Measurements from ENCODE around the gene SMAD1.

SMAD1 gene

DNA sequence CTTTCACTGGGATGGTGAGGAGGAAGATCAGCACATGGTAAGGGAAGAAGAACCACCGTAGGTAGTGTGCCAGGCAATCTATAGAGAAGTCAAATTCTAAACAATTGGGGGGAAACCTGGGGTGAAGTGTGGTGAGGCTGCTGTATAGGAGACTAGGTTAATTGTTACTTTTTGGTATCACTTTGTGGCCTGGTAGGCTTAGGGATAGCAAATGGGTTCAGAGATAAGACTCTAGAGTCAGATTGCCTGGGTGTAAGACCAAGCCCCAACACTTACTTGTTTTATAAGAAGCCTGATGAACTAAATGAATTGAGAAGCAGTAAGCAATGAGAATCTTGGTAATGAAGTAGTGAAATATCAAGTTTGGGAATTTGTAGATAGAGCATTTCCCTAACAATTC lies 8.7 kb downstream of the SMAD1 start:
- no peak for DNase-seq

DNA sequence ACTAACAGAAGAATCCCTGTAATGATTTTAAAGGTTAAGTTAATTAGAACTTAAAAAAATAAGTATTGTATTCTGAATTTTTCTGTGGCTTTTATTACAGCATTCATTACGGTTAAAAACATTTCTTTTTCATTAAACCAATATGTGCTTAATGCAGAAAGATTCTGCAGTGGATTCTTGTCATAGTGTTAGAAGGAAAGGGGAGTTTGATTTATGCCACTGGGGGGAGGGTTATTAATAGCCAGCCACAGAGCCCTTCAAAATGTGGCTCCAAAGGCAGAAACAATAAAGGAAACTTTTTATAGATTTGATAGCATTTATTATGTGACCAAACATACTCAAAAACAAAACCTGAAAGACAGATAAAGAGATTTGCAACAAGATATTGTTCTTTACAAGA lies 9.1 kb downstream of the SMAD1 start:
- no peak for DNase-seq

DNA sequence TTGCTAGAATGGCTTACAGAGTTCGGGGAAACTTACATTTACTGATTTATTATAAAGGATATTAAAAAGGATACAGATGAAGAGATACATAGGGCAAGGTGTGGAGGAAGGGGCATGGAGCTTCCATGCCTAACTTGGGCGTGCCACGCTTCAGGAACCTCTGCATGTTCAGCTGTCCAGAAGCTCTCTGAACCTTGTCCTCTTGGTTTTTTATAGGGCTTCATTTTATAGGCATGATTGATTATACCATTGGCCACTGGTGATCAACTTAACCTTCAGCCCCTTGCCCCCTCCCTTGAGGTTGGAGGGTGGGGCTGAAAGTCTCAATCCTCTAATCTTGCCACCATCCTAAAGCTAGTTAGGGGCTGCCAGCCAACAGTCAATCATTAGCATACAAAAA lies 10.7 kb downstream of the SMAD1 start:
- DNase-seq, result no peak

DNA sequence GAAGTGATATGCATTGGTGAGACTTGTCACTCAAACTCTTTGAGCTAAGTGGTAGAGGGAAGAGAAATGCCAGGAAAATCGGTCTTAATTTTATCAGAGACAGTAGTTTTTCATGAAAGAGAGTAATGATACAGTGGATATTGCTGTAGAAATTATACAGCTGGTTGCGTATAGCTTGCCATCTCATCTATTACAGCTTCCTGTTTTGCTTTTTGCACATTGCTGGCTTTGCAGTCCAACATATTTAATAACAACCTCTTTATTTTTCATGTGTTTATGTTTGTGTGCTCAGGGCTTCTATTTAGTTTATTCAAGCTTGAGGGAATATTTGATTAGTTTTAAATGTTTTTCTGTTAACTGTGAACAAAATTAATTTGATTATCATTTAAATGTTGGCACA lies 11.5 kb downstream of the SMAD1 start:
- DNase-seq, result no peak

DNA sequence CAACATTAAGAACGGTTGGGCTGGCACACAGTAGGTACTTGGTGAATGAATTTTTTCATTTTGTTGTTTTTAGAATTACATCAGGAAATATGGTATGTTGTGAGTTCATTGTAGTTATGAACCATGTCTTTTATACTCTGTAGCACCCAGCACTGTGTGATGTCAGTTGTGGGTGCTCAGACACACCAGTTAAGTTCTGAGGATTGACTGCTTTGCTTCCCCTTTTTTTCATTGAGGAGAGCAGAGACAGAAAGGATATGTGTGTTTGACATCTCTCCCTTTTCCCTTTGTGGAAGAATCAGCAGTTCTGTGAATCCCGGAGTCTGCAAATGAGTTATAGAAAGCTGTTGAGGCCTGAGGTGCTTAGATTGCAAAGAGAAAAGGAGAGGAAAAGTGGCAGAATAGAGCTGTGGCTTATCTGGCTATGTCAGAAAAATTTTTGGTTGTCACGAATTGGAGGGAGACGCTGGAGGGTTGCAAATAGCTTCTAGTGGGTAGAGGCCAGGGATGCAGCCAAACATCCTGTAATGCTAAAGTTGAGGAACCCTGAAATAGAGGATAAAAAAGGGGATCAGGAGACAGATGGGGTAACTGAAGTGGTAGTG lies 13.1 kb downstream of the SMAD1 start:
- no peak for DNase-seq

DNA sequence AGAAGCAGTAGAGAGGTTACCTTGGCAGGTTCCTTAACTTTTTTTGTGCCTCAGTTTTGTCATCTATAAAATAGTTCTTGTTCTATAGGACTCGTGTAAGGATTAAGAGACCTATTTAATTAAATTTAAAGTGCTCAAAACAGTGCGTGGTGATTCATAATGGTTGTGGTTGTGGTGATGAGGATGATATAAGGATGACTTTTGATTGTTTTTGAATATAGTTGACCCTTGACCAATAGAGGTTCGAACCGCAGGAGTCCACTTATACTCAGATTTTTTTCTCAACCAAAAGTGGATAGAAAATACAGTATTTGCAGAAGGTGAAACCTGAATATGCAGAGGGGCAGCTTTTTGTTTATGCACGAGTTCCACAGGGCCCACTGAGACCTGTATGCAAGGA lies 14.6 kb downstream of the SMAD1 start:
- DNase-seq, result no peak

DNA sequence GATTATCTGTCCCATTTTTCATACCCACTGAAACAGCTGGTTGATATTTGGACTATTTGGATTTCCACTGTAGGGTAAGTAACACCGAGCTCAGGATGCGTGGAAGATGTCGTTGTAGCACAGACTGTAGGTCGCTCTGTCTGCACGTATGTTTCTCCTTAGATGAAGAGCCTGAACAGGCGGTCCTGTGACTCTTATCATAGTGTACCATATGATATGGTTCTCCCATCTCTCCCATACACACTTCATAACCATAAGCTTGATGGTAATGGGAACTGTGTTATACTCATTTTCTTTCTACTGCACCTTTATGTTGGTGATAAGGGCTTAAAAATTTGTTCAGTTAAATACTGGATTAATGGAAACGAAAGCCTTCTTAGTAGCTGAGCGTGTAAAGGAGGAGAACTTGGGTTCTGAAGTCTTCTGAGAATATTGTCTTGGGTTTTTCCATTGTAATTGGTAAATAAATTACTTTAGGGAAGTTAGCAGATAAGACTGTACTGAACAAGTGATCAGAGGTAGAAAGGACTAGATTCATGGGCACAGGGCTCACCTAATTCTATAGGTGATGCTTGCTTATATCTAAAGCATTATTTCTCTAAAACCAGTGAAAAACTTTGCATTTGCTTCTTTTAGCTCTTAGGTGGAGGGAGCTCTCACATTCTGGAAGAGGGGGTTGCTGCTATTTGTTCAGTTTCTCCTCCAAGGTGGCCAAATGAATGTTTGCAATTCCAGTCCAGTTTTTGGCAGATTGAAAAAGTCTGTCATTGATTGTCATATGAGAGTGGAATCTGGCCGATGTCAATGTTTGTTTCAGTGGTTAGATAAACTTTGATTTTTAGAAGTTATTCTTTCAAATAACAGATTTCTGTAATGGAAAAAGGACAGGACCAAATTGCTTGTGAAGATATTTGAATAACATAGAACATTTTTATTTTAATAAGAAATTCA lies 15.8 kb downstream of the SMAD1 start:
- no peak for DNase-seq

DNA sequence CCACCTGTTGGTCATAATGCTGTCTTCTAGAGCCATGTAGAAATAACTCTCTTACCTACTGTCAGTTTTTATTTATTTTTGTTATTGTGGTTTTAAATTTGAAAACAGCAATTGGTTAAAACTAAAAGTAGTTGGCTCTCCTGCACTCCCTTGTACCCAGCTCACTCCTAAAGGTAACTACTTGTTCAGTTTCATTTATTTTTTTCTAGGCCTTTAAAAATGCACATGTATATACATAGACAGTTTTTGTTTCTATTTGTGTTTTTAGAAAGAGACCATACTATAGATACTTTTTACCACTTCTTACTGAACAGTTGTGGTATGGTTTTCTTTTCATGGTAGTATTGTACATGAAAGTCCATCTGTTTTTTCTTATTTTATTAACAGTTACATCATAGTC lies 16.8 kb downstream of the SMAD1 start:
- no peak for DNase-seq

DNA sequence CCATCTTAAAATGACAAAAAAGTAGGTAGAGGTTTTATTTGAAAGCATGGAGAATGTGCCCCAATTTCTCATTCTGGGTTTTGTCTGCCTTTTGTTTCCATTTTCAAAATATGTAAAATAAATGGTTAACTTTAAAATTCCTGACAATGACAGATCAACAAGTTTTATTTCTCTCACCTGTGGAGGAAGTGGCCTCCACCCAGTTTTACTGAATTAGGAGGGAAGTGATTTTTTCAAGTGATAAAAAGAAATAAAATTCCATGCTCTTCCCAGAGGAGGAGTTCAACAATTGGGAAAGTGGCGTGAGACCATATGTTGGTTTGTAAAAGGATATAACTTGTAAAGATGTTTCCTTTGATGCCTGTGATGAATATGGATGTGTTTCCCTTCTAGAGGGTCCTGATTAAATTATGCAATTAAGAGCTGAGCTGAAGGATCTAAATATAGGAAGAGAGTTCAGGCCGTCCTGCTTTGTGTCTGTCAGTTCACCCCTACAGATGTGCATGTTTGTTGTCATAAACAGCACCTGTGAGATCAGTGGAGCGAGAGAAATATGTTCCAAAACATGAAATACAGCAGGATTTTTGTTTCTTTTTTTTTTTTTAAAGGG lies 19.5 kb downstream of the SMAD1 start:
- no peak for DNase-seq

DNA sequence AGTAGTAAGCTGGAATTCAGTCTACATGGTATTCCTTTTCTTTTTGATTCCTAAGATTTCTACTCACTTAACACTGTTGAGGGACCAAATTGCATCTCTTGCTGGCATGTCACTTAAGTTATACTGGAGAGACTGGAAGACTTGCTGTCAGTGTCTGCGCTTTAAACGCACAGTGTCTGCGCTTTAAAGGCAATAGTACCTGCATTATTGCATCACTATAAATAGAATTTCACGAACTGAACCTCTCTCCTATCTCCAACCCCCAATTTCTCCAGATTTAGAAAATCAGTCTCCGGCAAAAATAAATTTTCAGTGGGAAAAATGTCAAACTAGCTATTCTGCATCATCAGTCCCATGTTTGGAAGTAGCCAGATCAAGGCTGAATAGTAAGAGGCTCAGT lies 21.2 kb downstream of the SMAD1 start:
- DNase-seq, result no peak

DNA sequence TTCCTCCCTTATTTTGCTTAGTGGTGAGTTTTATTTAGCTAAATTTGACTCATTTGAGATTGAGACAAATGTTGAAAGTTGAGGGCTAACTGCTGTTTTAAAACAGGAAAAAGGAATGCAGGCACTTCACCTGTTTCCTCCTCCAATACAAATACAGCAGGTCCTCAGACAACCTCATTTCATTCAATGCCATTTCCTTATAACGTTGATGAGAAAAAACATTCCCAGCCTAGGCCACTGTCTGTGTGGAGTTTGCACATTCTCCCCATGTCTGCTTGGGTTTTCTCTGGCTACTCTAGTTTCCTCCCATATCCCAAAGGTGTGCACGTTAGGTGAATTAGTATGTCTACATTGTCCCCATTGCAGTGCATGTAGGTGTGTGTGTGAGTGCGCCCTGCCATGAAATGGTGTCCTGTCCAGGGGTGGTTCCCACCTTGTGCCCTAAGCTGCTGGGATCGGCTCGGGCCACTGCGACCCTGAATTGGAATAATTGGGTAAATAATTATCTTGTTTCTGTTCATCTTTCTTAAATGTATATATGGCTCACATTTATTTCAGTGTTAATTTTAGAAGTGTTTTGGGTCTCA lies 21.9 kb downstream of the SMAD1 start:
- no peak for DNase-seq

DNA sequence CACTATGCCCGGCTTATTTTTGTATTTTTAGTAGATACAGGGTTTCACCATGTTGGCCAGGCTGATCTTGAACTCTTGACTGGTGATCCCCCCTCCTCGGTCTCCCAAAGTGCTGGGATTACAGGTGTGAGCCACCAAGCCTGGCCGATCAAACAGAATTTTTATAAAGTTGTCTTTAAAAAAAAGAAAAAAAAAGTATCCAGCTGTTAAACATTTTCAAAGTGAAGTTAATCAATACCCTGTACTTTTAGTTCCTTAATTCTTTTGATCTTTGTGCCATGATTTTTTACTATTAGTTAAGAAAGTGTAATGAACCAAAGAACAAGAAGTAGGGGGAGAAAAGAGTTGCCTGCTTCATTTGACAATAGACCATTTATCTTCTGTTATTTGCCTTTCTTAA lies 24.3 kb downstream of the SMAD1 start:
- no peak for DNase-seq

DNA sequence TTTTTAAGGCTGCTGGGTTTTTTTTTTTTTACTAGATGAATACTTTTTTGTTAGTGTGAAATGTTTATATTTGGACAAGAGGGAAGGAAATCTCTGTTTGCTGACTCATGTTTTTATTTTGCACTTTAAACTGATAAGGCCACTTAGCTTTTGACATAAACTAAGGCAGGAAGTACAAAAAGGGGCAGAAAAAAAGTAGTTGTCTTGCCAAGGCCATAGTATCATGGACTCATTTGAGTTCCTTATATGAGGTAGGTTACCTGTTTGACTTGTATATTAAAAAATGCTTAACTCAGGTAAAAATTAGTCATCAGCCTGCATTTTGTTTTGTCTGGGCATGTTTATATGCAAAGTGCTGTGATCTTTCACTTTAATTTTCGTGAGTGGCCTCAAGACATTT lies 26.0 kb downstream of the SMAD1 start:
- no peak for DNase-seq

DNA sequence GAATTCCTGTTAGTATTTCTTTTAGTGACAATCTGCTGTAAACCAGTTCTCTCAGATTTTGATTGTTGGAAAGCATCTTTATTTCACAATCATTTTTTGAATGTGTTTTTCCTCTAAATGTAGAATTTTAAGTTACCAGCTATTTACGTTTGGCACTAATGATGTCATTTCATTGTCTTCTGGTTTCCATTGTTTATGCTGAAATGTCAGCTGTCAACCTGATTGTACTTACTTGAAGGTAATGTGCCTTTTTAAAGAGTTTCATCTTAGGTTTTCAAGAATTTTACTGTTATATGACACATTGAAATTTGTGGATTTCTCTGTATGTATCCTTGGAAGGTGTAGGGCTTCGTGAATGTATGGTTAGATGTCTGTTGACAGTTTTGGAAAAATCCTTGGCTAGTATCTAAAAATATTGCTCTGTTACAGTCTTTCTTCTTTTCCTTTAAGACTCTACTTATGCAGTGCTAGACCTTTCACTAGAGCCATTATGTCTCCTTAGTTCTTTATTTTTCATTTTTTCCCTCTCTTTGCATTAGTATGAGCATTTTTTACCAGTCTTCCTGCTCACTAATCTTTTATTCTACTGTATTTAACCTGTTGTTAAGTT lies 30.4 kb downstream of the SMAD1 start:
- DNase-seq, result no peak

DNA sequence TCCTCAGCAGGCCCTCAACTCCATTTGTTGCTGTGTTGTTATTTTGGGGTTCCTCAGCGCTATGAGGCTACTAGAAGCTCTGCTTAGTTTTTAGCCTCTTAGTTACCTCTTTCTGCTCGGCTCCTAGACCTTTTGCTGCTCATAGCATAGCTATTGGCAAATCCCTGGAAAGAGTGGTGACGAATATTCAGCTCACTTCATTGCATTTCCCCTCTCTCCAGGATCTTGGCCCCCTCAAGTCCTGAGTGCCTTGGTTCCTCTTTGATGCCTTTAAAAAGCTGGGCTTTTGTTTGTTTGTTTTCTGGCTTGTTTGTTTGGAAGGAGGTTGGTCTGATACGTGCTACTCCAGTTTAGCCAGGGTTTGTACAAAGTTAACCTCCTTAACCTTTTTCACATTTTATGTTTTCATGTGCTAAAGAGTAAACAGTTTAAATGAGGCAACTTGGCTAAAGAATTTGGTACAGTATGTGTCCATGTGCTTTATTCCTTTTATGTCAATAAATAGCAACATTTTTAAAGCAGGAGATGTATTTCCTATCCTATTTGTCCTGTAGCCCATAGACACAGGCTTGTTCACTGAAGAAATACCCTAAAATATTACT lies 31.5 kb downstream of the SMAD1 start:
- DNase-seq, result no peak

DNA sequence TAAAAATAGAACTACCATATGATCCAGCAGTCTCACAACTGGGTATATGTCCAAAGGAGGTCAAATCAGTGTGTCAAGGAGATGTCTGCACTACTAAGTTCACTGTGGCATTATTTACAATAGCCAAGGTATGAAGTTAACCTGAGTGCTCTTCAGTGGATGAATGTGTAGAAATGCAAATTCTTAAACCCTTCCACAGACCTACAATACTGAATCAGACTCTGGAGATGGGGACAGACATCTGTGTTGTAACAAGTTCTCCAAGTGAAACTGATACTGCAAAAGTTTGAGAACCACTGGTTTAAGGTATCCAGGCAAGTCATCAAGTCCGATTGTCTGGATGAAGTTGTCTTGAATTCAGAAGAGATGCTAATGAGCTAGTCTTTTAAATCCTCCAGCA lies 38.5 kb downstream of the SMAD1 start:
- DNase-seq, result no peak

DNA sequence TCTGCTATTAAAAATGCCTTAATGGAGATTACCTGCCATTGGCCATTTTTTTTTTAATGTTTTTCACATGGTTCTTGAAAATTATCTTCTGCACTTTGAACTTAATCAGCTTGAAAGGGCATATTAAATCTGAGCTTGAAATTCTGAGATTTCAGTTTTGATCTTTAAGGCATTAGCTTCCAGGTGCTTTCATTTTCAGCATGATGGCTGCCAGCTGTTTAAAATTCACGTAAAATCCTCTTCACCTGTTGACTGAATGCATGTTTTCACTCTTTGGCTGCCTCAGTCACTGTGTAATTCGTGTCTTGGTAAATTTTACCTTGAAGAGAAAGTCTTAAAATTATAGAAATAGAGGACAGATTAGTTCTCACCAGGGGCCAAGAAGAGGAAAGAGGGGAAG lies 39.6 kb downstream of the SMAD1 start:
- DNase-seq, result no peak

DNA sequence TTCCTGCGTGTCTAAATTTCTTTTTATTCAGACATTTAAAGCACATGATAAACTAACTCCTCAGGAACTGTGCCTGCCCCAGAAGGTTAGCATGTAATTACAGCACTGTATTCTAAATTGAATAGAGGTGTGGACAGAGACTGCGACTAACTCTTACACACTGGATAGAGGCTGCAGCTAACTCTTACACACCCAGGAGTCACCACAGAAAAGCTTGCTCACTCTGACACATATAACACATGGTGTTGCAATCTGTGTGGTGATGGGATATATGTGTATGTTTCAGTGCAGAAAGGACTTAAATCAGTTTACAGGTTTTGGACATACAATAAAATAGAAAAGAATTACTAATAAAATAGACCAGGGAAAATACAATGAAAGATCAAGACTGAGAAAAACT lies 41.5 kb downstream of the SMAD1 start:
- DNase-seq, result no peak

DNA sequence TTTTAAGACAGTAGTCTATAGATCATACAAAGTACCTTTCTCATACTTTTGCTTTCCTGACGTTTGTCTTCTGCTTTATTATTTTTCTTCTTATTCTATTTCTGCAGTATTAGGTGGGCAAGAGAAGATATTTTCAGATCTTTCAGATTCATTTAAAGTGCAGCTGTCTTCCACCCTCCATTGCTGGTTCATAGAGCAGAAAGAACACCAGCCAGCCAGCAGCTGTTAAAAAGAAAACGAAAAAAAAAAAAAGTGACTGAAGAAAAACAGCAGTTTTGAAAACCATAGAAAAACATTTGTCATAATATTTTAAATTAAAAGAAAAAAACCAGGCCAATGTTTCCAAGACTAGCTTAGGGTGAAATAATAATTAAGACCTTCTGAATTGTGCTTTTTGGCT lies 42.9 kb downstream of the SMAD1 start:
- DNase-seq, result no peak

DNA sequence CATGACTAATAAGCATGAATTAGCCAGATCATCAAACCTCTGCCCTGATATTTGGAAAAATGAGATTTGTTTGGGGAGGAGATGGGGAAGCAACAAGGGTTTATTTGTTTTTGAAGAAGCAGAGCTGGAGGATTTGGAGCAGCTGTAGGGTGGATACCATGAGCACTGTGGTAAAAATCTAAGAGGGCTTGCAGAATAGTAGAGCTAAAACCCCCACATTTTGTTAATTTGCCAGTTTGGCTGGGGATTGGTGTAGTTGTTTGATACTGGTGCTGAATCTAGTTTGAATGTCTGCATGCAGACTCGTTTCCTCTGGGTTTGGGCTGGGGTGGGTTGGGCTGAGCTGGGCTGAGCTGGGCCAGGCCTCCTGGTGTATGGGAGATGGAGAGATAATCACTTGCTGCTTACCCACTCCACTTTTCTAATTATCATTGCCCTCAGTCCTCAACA lies 43.7 kb downstream of the SMAD1 start:
- no peak for DNase-seq

DNA sequence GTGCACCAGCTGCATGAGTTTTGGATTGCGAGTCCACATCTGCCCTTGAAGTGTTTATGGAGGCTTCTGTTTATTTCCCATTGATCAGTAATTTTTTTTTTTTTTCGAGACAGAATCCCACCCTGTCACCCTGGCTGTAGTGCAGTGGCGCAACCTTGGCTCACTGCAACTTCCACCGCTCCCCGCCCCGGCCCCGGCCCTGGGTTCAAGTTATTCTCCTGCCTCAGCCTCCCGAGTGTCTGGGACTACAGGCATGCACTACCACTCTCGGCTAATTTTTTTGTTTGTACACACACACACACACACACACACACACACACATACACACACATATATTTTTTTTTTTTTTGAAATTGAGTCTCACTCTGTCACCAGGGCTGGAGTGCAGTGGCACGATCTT lies 46.1 kb downstream of the SMAD1 start:
- no peak for DNase-seq

DNA sequence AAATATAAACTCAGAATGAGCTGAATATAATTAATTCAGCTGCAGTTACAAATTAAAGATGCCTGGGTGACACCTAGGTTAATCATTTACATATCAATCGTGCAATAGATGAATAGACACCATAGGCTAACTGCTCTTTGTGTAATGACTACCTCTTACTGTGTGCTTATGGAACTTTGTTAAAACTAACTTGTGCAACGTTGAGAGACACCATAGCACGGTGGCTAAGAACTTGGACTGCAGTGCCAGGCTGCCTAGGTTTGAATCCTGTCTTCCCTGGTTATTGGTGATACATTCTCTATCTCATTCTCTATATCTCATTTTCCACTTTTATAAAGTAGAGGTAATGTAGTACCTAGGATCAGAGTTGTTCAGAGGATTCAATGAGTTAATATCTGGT lies 46.9 kb downstream of the SMAD1 start:
- no peak for DNase-seq

DNA sequence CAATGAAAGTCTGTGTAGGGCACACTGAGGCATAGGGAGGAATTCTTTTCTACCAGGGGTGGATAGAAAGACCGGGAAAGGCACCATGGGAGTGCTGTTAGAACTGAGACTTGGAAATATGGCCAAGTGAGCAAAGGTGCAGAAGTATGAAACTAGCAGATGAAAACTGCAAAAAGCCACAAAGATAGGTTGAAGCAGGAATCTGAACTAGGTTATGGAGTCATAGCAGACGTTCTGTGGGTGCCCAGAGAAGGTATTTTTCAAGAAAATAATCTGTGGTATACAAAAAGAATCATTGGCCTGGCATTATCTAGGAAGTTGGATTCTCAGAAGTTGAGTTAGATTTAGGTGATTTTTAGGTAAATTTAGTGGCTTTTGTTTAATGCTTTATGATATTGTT lies 48.5 kb downstream of the SMAD1 start:
- DNase-seq, result no peak

All from NCI-H524 treated with DMSO at 0.1 percent for 48 hours (cell line).